HepG2 (cell line): ENCODE results near the gene EBF4. TPM values are rescaled to one million over a fixed set of nuclear protein-coding genes. Genes with fewer than 3 reads are reported as not detected.
A peak's percentile ranks its signal among the peaks of the same experiment; 100 is the strongest.

ENCODE experiments used
- ATRX ChIP-seq: sonication (generic); formaldehyde crosslinking; IDR thresholded peaks from 2 replicates; pipeline ENCODE4 v1.4.0; 2020; ENCODE audit warnings: missing genetic modification reagents, borderline replicate concordance
- CCAR2 ChIP-seq: fragments of 200-400 bp; formaldehyde crosslinking; optimal IDR thresholded peaks from 2 replicates; pipeline ENCODE3; 2018; ENCODE audit warnings: low read depth, mild to moderate bottlenecking, low read length, moderate library complexity
- CCDC6 ChIP-seq: sonication (generic); formaldehyde crosslinking; IDR thresholded peaks from 2 replicates; pipeline ENCODE4 v1.8.1; 2022; ENCODE audit warnings: mild to moderate bottlenecking, missing genetic modification reagents, moderate library complexity
- CREB1 ChIP-seq, 2 experiments: fragments of 450-650 bp in 1 of 2; IDR thresholded peaks; 2 replicates each; pipeline ENCODE4 v1.6.1; 2016 to 2017; ENCODE audit warnings: control low read depth in 1 of 2, mild to moderate bottlenecking in 1 of 2, missing compliant biosample characterization in 1 of 2, missing genetic modification characterization in 1 of 2
- DBP ChIP-seq: sonication (generic); formaldehyde crosslinking; IDR thresholded peaks from 2 replicates; pipeline ENCODE4 v1.4.0; 2020; ENCODE audit warnings: missing genetic modification reagents; ENCODE audit errors: not compliant biosample characterization
- DMTF1 ChIP-seq: sonication (generic); formaldehyde crosslinking; IDR thresholded peaks from 2 replicates; pipeline ENCODE4 v1.4.0; 2020; ENCODE audit warnings: mild to moderate bottlenecking, missing genetic modification reagents
- HMGXB4 ChIP-seq, 2 experiments: sonication (generic) in 1 of 2; formaldehyde crosslinking in 1 of 2; IDR thresholded peaks; 2 replicates each; pipeline versions ENCODE4 v1.4.0 to v1.6.1; 2018 to 2020; ENCODE audit warnings: missing genetic modification reagents in 2 of 2, borderline replicate concordance in 1 of 2, low read depth in 1 of 2, mild to moderate bottlenecking in 1 of 2, missing biosample characterization in 1 of 2
- ISL2 ChIP-seq: sonication (generic); formaldehyde crosslinking; IDR thresholded peaks from 2 replicates; pipeline ENCODE4 v1.5.0; 2020; ENCODE audit warnings: missing genetic modification reagents
- MAFG ChIP-seq: sonication (generic); formaldehyde crosslinking; IDR thresholded peaks from 2 replicates; pipeline ENCODE4 v1.5.1; 2020; ENCODE audit warnings: mild to moderate bottlenecking, missing genetic modification reagents
- MEF2D ChIP-seq: sonication (generic); formaldehyde crosslinking; IDR thresholded peaks from 2 replicates; pipeline ENCODE4 v1.5.1; 2020; ENCODE audit warnings: mild to moderate bottlenecking, missing genetic modification reagents
- NAIF1 ChIP-seq: sonication (generic); formaldehyde crosslinking; IDR thresholded peaks from 2 replicates; pipeline ENCODE4 v1.5.0; 2020; ENCODE audit warnings: mild to moderate bottlenecking, missing genetic modification reagents, borderline replicate concordance
- PRDM4 ChIP-seq: sonication (generic); formaldehyde crosslinking; IDR thresholded peaks from 2 replicates; pipeline ENCODE4 v1.9.0; 2021; ENCODE audit warnings: missing genetic modification reagents, borderline replicate concordance
- RBFOX2 ChIP-seq: fragments of 200-400 bp; formaldehyde crosslinking; IDR thresholded peaks from 2 replicates; pipeline ENCODE4 v1.6.1; 2017; ENCODE audit warnings: low read depth, mild to moderate bottlenecking, low read length
- SCMH1 ChIP-seq: sonication (generic); formaldehyde crosslinking; IDR thresholded peaks from 2 replicates; pipeline ENCODE4 v1.9.0; 2021; ENCODE audit warnings: missing genetic modification reagents, mild to moderate bottlenecking, borderline replicate concordance
- ZBTB34 ChIP-seq: sonication (generic); formaldehyde crosslinking; IDR thresholded peaks from 2 replicates; pipeline ENCODE4 v1.8.0; 2022; ENCODE audit warnings: mild to moderate bottlenecking, missing genetic modification reagents
- ZFP37 ChIP-seq: sonication (generic); formaldehyde crosslinking; IDR thresholded peaks from 2 replicates; pipeline ENCODE4 v1.4.0; 2020; ENCODE audit warnings: missing genetic modification reagents, borderline replicate concordance
- ZNF317 ChIP-seq: sonication (generic); formaldehyde crosslinking; IDR thresholded peaks from 2 replicates; pipeline ENCODE4 v1.5.0; 2020; ENCODE audit warnings: mild to moderate bottlenecking, missing genetic modification reagents
- ZNF713 ChIP-seq: sonication (generic); formaldehyde crosslinking; IDR thresholded peaks from 2 replicates; pipeline ENCODE4 v1.4.0; 2020; ENCODE audit warnings: mild to moderate bottlenecking, missing genetic modification reagents
- polyA plus RNA-seq, 8 experiments: library from polyadenylated mRNA; depleted of rRNA in 3 of 8; stranded (reverse) in 7 of 8; unstranded in 1 of 8; fragments of >200 nt; fragmentation: Illumina TruSeq in 4 of 8; extraction: Trizol in 4 of 8; gene quantifications; 2 replicates each; pipeline versions ENCODE4 v1.2.1 to v1.2.3, GENCODE V29; 2011 to 2016; ENCODE audit warnings: low read depth in 4 of 8, missing spikeins in 1 of 8, mixed read lengths in 1 of 8; ENCODE audit not compliant: insufficient read depth in 1 of 8
- total RNA-seq, 5 experiments: library from RNA; depleted of rRNA; stranded (reverse); fragments of >200 nt; fragmentation: Illumina TruSeq; extraction: Trizol; gene quantifications; 2 replicates each; pipeline ENCODE4 v1.2.3, GENCODE V29; 2016; ENCODE audit warnings: low read depth in 1 of 5

Gene EBF4
- total and polyA plus RNA-seq, 2 of the 13 experiments (the other 11 are each of a cell fraction or from before 2014, with no cell fraction given): 0.84 to 2.2 TPM

- TF ChIP-seq DMTF1 (CRISPR knock-in tag): no peak
- TF ChIP-seq ISL2 (CRISPR knock-in tag): peak; percentile 88
- peak; percentile 93 for TF ChIP-seq MEF2D (CRISPR knock-in tag)
- TF ChIP-seq ATRX (CRISPR knock-in tag): no peak
- TF ChIP-seq PRDM4 (CRISPR knock-in tag): 0 out of 2 replicates have a peak, but pooled peaks have one; percentile 89
- no peak for TF ChIP-seq CCDC6 (CRISPR knock-in tag)
- TF ChIP-seq CREB1 (IDR thresholded peaks at IDR 0.05): peak; percentile 98
- TF ChIP-seq CREB1 (CRISPR knock-in tag; IDR thresholded peaks at IDR 0.05): peak; percentile 100
- TF ChIP-seq ZNF713 (CRISPR knock-in tag): no peak
- peak; percentile 75 for TF ChIP-seq DBP
- peak; percentile 92 for TF ChIP-seq HMGXB4 (CRISPR knock-in tag; IDR thresholded peaks at IDR 0.05; ENCODE audit: borderline replicate concordance in 1 of 2, low read depth in 1 of 2)
- TF ChIP-seq ZBTB34 (CRISPR knock-in tag): peak; percentile 83; the same call in 1 of the 2 replicates
- TF ChIP-seq ZNF317 (CRISPR knock-in tag): peak; percentile 64; the same call in 1 of the 2 replicates
- TF ChIP-seq NAIF1 (CRISPR knock-in tag): peak; percentile 73; the same call in 1 of the 2 replicates
- TF ChIP-seq RBFOX2: peak; percentile 94
- TF ChIP-seq MAFG (CRISPR knock-in tag): no peak
- TF ChIP-seq ZFP37 (CRISPR knock-in tag): peak; percentile 64; the same call in 1 of the 2 replicates
- TF ChIP-seq SCMH1 (CRISPR knock-in tag): no peak
- peak; percentile 44 for TF ChIP-seq CCAR2
These were observed 28.5 kb upstream of the EBF4 start, which contains the start of gene IDH3B (continued) for GRCh38 chr20:2663887-2664719.
